AG09309 (cell line): Measurements from ENCODE around the gene PRDM7.
"Not testable (repeated sequence)": the region's sequence is repeated elsewhere in the genome, so short reads cannot be mapped to it uniquely, and the experiment has no call there.

Experiments
- DNase-seq: peaks from one replicate; pipeline ENCODE4 v3.0.0-alpha.2; 2010; ENCODE audit warnings: low read depth
- H3K4me3 ChIP-seq: 2 replicates; pipeline ENCODE4 v1.5.1; 2011; ENCODE audit warnings: mild to moderate bottlenecking, low read depth, low read length, moderate library complexity; ENCODE audit not compliant: control insufficient read depth
- TF ChIP-seq, protein P1 (sequence below): IDR thresholded peaks from 2 replicates; pipeline ENCODE4 v1.5.1; 2011; ENCODE audit warnings: mild to moderate bottlenecking, low read depth, low read length, inconsistent platforms; ENCODE audit not compliant: insufficient read depth, control insufficient read depth; ENCODE audit errors: missing control alignments

Gene PRDM7

GRCh38 chr16:90077240-90077756 lies at the start of gene PRDM7:
Gene PRDM7 (minus strand): TSS chr16:90077331. CDS start chr16:90075910, 1,421 bp downstream.
- DNase-seq: peak; percentile 64
- H3K4me3 ChIP-seq: peak within 1 kb of the TSS; percentile 45
- TF ChIP-seq, protein P1, sequence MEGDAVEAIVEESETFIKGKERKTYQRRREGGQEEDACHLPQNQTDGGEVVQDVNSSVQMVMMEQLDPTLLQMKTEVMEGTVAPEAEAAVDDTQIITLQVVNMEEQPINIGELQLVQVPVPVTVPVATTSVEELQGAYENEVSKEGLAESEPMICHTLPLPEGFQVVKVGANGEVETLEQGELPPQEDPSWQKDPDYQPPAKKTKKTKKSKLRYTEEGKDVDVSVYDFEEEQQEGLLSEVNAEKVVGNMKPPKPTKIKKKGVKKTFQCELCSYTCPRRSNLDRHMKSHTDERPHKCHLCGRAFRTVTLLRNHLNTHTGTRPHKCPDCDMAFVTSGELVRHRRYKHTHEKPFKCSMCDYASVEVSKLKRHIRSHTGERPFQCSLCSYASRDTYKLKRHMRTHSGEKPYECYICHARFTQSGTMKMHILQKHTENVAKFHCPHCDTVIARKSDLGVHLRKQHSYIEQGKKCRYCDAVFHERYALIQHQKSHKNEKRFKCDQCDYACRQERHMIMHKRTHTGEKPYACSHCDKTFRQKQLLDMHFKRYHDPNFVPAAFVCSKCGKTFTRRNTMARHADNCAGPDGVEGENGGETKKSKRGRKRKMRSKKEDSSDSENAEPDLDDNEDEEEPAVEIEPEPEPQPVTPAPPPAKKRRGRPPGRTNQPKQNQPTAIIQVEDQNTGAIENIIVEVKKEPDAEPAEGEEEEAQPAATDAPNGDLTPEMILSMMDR: no peak

DNA sequence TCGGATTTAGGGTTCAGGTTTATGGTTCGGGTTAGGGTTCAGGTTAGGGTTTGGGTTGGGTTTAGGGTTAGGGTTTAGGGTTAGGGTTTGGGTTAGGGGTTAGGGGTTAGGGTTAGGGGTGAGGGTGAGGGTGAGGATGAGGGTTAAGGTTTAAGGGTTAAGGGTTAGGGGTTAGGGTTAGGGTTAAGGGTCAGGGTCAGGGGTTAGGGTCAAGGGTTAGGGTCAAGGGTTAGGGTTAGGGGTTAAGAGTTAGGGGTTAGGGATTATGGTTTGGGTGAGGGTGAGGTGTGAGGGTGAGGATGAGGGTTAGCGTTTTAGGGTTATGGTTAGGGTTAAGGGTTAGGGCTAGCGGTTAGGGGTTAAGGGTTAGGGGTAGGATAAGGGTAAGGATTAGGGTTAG lies 44.7 kb upstream of the PRDM7 start:
- not testable (repeated sequence) for H3K4me3 ChIP-seq, DNase-seq

GRCh38 chr16:90107617-90108016 lies 30.5 kb upstream of the PRDM7 start:
- not testable (repeated sequence) for DNase-seq, H3K4me3 ChIP-seq

GRCh38 chr16:90107060-90107459 lies 29.9 kb upstream of the PRDM7 start:
- not testable (repeated sequence) for DNase-seq, H3K4me3 ChIP-seq

DNA sequence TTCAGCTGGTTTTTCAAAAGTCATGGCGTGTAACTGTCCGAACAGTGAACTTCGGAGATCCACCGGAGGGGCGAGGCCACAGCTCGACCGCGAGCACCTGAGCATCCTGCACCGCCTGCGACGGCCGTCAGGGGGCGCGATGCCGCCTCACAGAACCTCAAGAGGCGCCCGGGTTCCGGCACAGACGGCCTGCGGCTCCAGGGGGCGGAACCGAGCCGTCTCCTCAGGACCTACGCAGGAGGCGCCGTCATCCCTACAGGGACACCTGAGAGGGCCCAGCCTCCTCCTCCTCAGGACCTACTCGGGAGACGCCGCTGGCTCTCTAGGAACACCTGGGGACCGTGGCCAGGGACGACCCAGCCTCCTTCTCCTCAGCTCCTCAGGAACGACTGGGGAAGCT lies 29.1 kb upstream of the PRDM7 start:
- not testable (repeated sequence) for H3K4me3 ChIP-seq, DNase-seq
- TF ChIP-seq, protein P1: peak; percentile 10

GRCh38 chr16:90104725-90105124 lies 27.6 kb upstream of the PRDM7 start:
- DNase-seq, H3K4me3 ChIP-seq: not testable (repeated sequence)

DNA sequence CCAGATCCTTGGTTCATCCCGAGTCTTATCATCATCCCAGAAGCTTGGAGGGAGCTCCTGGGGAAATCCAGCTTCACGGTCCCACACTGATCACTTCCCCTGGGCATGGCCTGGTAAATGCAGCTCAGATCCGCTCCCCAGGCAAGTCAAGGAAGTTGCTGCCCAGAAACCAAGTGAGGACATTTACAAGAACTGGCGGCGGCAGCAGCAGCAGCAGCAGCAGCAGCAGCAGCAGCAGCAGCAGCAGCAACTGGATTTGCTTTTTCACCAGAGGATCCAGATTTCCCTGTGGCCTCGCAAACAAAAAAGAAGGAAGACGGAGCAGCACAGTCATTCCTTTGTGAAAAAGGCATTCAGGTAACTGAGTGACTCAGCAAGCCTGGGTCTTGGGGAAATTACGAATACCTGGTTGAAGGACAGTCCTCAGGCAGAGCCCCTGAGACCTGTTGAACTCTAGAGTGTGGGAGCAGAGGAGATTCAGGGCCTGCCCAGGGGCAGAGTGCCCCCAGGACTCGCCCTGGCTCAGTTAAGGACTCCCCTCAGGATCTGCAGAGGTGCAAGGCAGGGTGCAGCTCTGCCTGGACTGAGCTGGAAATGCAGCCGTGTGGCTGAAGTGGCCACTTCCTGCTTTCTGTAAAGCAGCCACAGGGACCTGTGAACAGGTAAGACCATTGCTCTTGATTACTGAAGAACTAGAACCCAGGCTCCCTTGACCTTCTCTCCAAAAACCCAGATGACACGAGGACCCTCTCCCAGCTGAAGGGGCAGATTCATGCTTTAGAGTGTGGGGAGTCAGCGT lies 25.2 kb upstream of the PRDM7 start:
- not testable (repeated sequence) for H3K4me3 ChIP-seq, DNase-seq

GRCh38 chr16:90101332-90101731 lies 24.2 kb upstream of the PRDM7 start:
- DNase-seq, H3K4me3 ChIP-seq: not testable (repeated sequence)

- DNase-seq, H3K4me3 ChIP-seq: not testable (repeated sequence)
Measured at GRCh38 chr16:90100790-90101189, 23.7 kb upstream of the PRDM7 start.

DNA sequence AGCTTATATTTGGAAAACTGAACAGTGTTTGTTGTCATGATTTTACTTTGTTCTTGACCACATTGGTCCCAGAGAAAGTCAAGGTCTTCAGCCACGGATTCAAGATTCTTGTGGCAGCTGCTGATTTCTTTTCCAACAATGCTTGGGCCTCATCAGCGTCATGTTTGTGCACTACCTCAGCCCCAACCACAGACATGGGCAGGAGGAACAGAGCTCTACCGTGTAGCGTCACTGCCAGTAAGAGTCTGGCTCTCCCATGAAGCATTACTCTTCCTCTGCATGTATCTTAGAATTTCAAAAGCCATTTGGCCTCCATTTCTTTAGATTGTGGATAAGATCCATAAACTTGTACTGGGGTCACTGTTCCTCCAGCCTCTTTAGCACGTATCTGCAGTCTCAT lies 23.1 kb upstream of the PRDM7 start:
- not testable (repeated sequence) for DNase-seq, H3K4me3 ChIP-seq

DNA sequence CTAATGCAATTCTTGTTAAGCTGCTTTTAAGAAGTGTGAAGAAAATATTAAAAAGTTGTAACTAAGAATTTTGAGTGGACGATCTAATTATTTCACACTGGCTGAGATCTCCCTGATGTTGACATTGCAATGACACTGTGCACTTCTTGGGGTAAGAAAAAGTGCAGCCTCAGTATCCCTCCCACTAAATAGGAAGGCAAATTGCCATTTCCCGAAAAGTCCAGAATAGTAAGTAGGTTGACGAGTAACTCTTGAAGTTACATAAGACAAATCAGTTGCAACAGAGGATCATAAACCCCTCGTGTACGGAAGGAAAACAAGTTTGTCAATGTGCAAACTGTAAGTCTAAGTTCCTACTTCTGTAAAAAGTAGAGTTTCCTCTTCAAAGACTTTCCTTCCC lies 21.8 kb upstream of the PRDM7 start:
- not testable (repeated sequence) for H3K4me3 ChIP-seq, DNase-seq

GRCh38 chr16:90097010-90097684 lies 20.0 kb upstream of the PRDM7 start:
- DNase-seq, H3K4me3 ChIP-seq: not testable (repeated sequence)

GRCh38 chr16:90094791-90095190 lies 17.7 kb upstream of the PRDM7 start:
- not testable (repeated sequence) for DNase-seq, H3K4me3 ChIP-seq

DNA sequence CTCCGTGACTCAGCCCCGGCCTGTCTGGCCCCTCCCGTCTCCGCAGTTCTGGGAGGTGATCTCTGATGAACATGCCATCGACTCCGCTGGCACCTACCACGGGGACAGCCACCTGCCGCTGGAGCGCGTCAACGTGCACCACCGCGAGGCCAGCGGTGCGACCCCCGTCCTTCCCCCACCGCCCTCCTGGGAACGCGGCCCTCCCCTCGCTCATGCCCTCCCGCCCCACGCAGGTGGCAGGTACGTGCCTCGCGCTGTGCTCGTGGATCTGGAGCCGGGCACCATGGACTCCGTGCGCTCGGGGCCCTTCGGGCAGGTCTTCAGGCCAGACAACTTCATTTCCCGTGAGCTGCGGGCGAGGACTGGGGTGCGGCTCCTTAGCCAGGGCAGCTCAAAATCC lies 17.2 kb upstream of the PRDM7 start:
- not testable (repeated sequence) for DNase-seq, H3K4me3 ChIP-seq

DNA sequence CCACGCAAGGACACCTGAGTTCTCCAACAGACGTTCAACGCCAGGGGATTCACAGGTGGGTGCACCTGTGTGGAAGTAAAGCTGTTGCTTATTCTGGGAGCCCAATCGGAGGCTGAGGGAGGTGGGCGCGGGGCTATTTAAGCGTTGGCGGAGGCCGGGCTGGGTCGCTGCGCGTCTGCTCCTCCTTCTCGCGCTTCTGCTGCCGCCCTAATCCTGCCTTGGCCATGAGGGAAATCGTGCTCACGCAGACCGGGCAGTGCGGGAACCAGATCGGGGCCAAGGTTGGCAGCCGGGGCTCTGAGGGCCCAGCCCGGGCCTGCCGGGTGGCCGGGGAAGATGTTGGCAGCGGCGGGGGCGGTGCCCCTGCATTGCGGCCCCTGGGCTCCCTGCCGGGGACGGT lies 16.7 kb upstream of the PRDM7 start:
- not testable (repeated sequence) for H3K4me3 ChIP-seq

DNA sequence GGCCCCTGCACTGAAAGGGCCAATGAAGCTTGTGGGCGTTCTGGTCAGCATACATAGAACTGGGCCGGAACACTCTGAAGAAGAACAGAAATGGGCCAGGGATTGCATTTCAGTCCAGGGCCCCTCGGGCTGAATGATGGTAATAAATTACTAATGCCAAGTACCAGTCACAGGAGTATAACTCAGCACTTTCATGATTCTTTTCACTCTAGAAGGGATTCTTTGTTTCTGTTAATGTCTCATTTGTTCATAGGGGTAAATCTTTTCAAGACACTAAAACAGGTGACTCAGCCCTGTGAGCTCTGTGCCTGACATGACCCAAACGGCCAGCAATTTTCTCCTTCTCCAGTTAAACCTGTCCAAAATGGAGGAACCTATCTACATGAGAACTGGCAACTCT lies 15.7 kb upstream of the PRDM7 start:
- DNase-seq, H3K4me3 ChIP-seq: not testable (repeated sequence)

More for the DNA sequence above, 16.7 kb upstream of the PRDM7 start:
- DNase-seq: not testable (repeated sequence)
